K562 (cell line): ENCODE measurements around the gene STRN3. TPM values are rescaled to one million over a fixed set of nuclear protein-coding genes. Genes with fewer than 3 reads are reported as not detected.

Source experiments
- BDP1 ChIP-seq: IDR thresholded peaks from 3 replicates; pipeline ENCODE4 v1.6.1; 2011; ENCODE audit not compliant: insufficient read length, insufficient read depth
- HCFC1 ChIP-seq: IDR thresholded peaks from 2 replicates; pipeline ENCODE4 v1.6.1; 2012; ENCODE audit warnings: low read depth, low read length, improper control_type of control experiment
- HDAC1 ChIP-seq, 2 experiments: fragments of 450-650 bp; IDR thresholded peaks; 2 replicates each; pipeline ENCODE4 v1.6.1; 2016 to 2017; ENCODE audit warnings: inconsistent platforms in 1 of 2, mild to moderate bottlenecking in 1 of 2, moderate library complexity in 1 of 2
- KLF1 ChIP-seq: fragments of 450-650 bp; IDR thresholded peaks from 2 replicates; pipeline ENCODE4 v1.6.1; 2016; ENCODE audit warnings: missing genetic modification characterization, missing compliant biosample characterization
- LCOR ChIP-seq: sonication (generic); formaldehyde crosslinking; IDR thresholded peaks from 2 replicates; pipeline ENCODE4 v1.8.0; 2022; ENCODE audit warnings: mild to moderate bottlenecking, missing genetic modification reagents
- MCM2 ChIP-seq: fragments of 450-650 bp; IDR thresholded peaks from 2 replicates; pipeline ENCODE4 v1.6.1; 2017; ENCODE audit warnings: low read depth, mild to moderate bottlenecking
- MEF2A ChIP-seq: IDR thresholded peaks from 2 replicates; pipeline ENCODE4 v1.6.1; 2011; ENCODE audit warnings: low read depth, mild to moderate bottlenecking, low read length, moderate library complexity; ENCODE audit not compliant: control insufficient read depth
- NCOA6 ChIP-seq: fragments of 450-650 bp; IDR thresholded peaks from 2 replicates; pipeline ENCODE4 v1.6.1; 2017; ENCODE audit warnings: mild to moderate bottlenecking
- POLR3G ChIP-seq: IDR thresholded peaks from 2 replicates; pipeline ENCODE4 v1.6.1; 2011; ENCODE audit not compliant: insufficient read length, insufficient replicate concordance; ENCODE audit errors: extremely low read depth
- RBM34 ChIP-seq: fragments of 200-400 bp; formaldehyde crosslinking; IDR thresholded peaks from 2 replicates; pipeline ENCODE4 v1.6.1; 2018; ENCODE audit warnings: low read length, borderline replicate concordance; ENCODE audit not compliant: insufficient read depth
- SIRT6 ChIP-seq: IDR thresholded peaks from one replicate; pipeline ENCODE4 v1.6.1; 2012; ENCODE audit warnings: low read depth, mild to moderate bottlenecking, control low read depth, inconsistent platforms, low read length, moderate library complexity
- SP2 ChIP-seq: IDR thresholded peaks from 2 replicates; pipeline ENCODE4 v1.6.1; 2011; ENCODE audit warnings: mild to moderate bottlenecking, low read depth, low read length, moderate library complexity; ENCODE audit not compliant: poor library complexity, severe bottlenecking; ENCODE audit errors: extremely low read depth
- TCF7L2 ChIP-seq: fragments of 150-350 bp; IDR thresholded peaks from 2 replicates; pipeline ENCODE4 v1.6.1; 2016; ENCODE audit warnings: low read depth, mild to moderate bottlenecking, low read length, moderate library complexity
- TCFL5 ChIP-seq: fragments of 250-450 bp; sonication (Bioruptor Pico); conservative IDR thresholded peaks from 2 replicates; pipeline ENCODE4 v1.6.1; 2021; ENCODE audit warnings: mild to moderate bottlenecking, moderate library complexity, matching md5 sums
- TRIM24 ChIP-seq, 2 experiments: fragments of 450-650 bp; IDR thresholded peaks; 2 replicates each; pipeline ENCODE4 v1.6.1; 2016
- ZKSCAN1 ChIP-seq: fragments of 150-350 bp; IDR thresholded peaks from 2 replicates; pipeline ENCODE4 v1.6.1; 2016; ENCODE audit warnings: low read depth, low read length
- ZSCAN32 ChIP-seq: fragments of 450-650 bp; formaldehyde crosslinking; IDR thresholded peaks from 2 replicates; pipeline ENCODE4 v1.4.0; 2020; ENCODE audit warnings: mild to moderate bottlenecking, moderate library complexity
- polyA plus RNA-seq, 8 experiments: library from polyadenylated mRNA; depleted of rRNA in 4 of 8; stranded (reverse) in 5 of 8; unstranded in 3 of 8; fragments of >200 nt; fragmentation: Nextera tagmentation in 2 of 8; fragmentation: Illumina TruSeq in 1 of 8; extraction: Ambion mirVana in 2 of 8; extraction: Trizol in 1 of 8; gene quantifications; 2 replicates each; pipeline versions ENCODE4 v1.2.1 to v1.2.3, GENCODE V29; 2011 to 2014; ENCODE audit warnings: inconsistent platforms in 1 of 8, missing spikeins in 1 of 8
- total RNA-seq, 7 experiments: library from RNA; depleted of rRNA in 6 of 7; stranded (reverse); fragments of >200 nt in 6 of 7; fragmentation: Illumina TruSeq in 2 of 7; extraction: Trizol in 2 of 7; gene quantifications; 2 replicates each; pipeline versions ENCODE4 v1.2.1 to v1.2.3, GENCODE V29; 2011 to 2021; ENCODE audit warnings: low replicate concordance in 1 of 7
- TF ChIP-seq, protein P1 (sequence below): fragments of 250-450 bp; sonication (Bioruptor Pico); IDR thresholded peaks from 2 replicates; pipeline ENCODE4 v1.4.0; 2020; ENCODE audit warnings: mild to moderate bottlenecking
- TF ChIP-seq, protein P2 (sequence below): fragments of 450-650 bp; IDR thresholded peaks from 2 replicates; pipeline ENCODE4 v1.6.1; 2016; ENCODE audit warnings: antibody characterized with exemption
- TF ChIP-seq, protein P3 (sequence below): sonication (generic); formaldehyde crosslinking; IDR thresholded peaks from 2 replicates; pipeline ENCODE4 v1.8.1; 2023; ENCODE audit warnings: mild to moderate bottlenecking, missing genetic modification reagents, moderate library complexity
- TF ChIP-seq, protein P4 (sequence below): fragments of 250-450 bp; sonication (Bioruptor Pico); IDR thresholded peaks from 2 replicates; pipeline ENCODE4 v1.5.0; 2021; ENCODE audit warnings: mild to moderate bottlenecking, moderate library complexity

The STRN3 gene
- total and polyA plus RNA-seq, 9 of the 15 experiments (the other 6 are each of a cell fraction or from before 2014, with no cell fraction given) = 5.9 to 29.1 (median 16.0) TPM

DNA sequence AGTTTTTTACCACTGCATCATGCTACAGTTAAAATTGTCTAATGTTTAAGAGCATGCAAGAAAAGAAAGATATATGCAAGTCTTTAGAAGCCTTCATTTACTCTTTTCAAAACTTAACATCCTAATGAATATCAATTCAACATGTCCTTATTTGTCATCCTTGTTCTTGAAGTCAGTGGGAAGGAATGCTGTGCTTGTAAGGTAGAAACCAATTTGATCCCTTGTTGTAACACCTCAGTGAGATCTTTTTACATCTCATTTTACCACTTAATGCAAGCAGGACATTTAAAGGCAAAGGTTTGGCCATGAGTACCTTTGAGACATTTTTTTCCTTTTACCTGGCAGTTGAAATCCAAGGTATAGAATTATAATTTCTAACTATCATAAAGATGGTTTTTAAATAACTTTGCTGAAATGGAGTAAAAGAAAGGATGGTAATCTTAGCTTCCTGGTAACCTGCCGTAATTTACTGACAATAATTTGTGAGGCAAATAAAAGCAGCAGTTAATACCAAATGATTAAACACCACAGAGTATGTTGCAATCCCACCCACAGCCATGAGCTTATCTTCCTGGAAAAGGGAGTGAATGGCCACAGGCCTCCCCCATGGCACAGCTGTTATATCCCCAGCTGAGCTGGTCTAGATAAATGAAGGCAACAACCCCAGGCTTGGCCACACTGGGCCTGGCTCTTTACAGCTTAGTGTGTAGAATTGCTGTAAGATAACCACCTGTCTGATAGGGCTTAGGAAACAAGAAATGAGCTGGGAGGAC is 33.2 kb upstream of the STRN3 start (continued):
- TF ChIP-seq LCOR (CRISPR knock-in tag) = peak; percentile 76
- no peak for TF ChIP-seq TCF7L2
- no peak for TF ChIP-seq NCOA6
- TF ChIP-seq HDAC1 (IDR thresholded peaks at IDR 0.05) = peak in 1 of 2 experiments; percentile 86; a peak in 2 of 4 replicates
- no peak for TF ChIP-seq POLR3G
- TF ChIP-seq TCFL5 (CRISPR knock-in tag) = no peak
- TF ChIP-seq ZSCAN32 (CRISPR knock-in tag) = no peak
- peak; percentile 82 for TF ChIP-seq ZKSCAN1
- no peak for TF ChIP-seq HCFC1
- TF ChIP-seq, protein P1, sequence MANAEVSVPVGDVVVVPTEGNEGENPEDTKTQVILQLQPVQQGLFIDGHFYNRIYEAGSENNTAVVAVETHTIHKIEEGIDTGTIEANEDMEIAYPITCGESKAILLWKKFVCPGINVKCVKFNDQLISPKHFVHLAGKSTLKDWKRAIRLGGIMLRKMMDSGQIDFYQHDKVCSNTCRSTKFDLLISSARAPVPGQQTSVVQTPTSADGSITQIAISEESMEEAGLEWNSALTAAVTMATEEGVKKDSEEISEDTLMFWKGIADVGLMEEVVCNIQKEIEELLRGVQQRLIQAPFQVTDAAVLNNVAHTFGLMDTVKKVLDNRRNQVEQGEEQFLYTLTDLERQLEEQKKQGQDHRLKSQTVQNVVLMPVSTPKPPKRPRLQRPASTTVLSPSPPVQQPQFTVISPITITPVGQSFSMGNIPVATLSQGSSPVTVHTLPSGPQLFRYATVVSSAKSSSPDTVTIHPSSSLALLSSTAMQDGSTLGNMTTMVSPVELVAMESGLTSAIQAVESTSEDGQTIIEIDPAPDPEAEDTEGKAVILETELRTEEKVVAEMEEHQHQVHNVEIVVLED = peak; percentile 37; the same call in 1 of the 2 replicates
- TF ChIP-seq, protein P2, sequence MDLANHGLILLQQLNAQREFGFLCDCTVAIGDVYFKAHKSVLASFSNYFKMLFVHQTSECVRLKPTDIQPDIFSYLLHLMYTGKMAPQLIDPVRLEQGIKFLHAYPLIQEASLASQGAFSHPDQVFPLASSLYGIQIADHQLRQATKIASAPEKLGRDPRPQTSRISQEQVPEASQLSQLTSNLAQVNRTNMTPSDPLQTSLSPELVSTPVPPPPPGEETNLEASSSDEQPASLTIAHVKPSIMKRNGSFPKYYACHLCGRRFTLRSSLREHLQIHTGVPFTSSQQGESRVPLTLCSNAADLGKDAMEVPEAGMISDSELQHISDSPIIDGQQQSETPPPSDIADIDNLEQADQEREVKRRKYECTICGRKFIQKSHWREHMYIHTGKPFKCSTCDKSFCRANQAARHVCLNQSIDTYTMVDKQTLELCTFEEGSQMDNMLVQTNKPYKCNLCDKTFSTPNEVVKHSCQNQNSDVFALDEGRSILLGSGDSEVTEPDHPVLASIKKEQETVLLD = peak; percentile 42; the same call in 1 of the 2 replicates
- no peak for TF ChIP-seq RBM34
- TF ChIP-seq TRIM24 (IDR thresholded peaks at IDR 0.05) = peak; percentile 99 to 100
- TF ChIP-seq, protein P3, sequence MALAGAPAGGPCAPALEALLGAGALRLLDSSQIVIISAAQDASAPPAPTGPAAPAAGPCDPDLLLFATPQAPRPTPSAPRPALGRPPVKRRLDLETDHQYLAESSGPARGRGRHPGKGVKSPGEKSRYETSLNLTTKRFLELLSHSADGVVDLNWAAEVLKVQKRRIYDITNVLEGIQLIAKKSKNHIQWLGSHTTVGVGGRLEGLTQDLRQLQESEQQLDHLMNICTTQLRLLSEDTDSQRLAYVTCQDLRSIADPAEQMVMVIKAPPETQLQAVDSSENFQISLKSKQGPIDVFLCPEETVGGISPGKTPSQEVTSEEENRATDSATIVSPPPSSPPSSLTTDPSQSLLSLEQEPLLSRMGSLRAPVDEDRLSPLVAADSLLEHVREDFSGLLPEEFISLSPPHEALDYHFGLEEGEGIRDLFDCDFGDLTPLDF (CRISPR knock-in tag) = no peak
- no peak for TF ChIP-seq BDP1
- no peak for TF ChIP-seq KLF1 (tag)
- peak; percentile 70 for TF ChIP-seq MEF2A
- no peak for TF ChIP-seq MCM2
- TF ChIP-seq SIRT6 = no peak
- no peak for TF ChIP-seq SP2
- TF ChIP-seq, protein P4, sequence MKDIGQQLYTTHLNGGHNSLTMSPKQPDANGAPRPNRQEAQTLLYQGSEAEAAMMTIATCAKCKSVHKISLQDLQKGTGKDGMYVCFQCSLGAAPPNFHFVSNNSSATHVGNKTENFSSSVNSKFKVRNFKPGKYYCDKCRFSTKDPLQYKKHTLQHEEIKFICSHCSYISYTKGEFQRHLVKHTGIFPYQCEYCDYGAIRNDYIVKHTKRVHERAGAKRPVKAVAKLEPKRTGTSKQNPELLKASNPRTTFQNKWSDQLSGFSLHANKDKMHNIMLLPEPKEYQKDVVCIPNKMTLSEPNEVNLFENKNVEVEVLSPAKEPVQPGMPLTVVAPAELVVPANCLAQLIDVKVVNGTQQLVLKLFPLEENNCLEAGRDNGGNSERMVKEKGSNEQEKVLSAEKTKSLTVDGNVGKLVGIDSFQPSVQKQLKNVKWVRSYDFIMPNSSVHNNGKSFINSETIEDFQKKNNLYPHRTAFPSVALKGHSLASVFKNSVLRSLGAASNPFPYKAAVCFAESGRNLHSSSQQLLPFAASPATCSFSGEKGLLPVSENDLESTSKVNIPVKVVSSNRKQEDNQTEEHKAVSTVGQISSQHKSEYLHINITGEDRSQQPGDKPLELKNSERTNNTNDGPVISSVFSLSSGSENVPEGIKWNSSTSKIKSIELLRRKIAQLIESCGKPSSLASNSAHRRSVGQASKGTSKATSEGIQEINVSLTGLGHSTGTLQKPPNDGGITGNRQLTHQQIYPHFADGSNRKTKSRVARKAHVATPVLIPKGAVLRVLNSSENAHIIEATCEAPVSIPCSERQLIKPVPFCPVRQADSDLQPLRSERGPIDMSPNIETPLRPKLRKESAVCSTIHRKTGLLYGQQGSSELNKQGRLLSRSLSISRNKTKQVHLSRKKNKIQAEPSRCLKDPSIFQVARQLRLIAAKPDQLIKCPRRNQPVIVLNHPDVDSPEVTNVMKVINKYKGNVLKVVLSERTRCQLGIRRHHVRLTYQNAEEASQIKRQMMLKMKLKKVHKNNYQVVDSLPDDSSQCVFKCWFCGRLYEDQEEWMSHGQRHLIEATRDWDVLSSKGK (CRISPR knock-in tag) = no peak
